ENCODE results near the gene MED13L. TPM values are rescaled to one million over a fixed set of nuclear protein-coding genes. Genes with fewer than 3 reads are reported as not detected.

MED13L gene
- total RNA-seq, 1 donor from 2014 or later: 39.8 TPM

- Histone ChIP-seq H3K36me3 (ENCODE audit: control insufficient read depth, insufficient read depth, low read length) (peaks cover 5% of the 10 kb centered on the region), H3K27me3 (ENCODE audit: control insufficient read depth, insufficient read depth, low read length) (no peaks in the 10 kb centered on the region), H3K4me3 (ENCODE audit: low read depth, low read length) (no peak overlapping the region)
- TF ChIP-seq CTCF (IDR thresholded peaks at IDR 0.05; ENCODE audit: insufficient read depth, low read length, severe bottlenecking): no peak
- DNase-seq (ENCODE audit: low read depth): peak; percentile 12
- FAIRE-seq: no peak
Measured at GRCh38 chr12:115956659-115957058, 320.8 kb downstream of the MED13L start.

GRCh38 chr12:115956236-115956635 lies 321.3 kb downstream of the MED13L start:
- TF ChIP-seq CTCF (IDR thresholded peaks at IDR 0.05; ENCODE audit: insufficient read depth, low read length, severe bottlenecking): no peak
- no peak for FAIRE-seq
- DNase-seq (ENCODE audit: low read depth): no peak

GRCh38 chr12:115953450-115953849 lies 324.0 kb downstream of the MED13L start:
- no peaks in the 10 kb centered on the region for H3K36me3 ChIP-seq (ENCODE audit: control insufficient read depth, insufficient read depth, low read length)
- DNase-seq (ENCODE audit: low read depth) (no peak), FAIRE-seq (no peak)
- no peak overlapping the region for H3K4me3 ChIP-seq (ENCODE audit: low read depth, low read length)
- TF ChIP-seq CTCF (IDR thresholded peaks at IDR 0.05; ENCODE audit: insufficient read depth, low read length, severe bottlenecking): no peak
- no peaks in the 10 kb centered on the region for H3K27me3 ChIP-seq (ENCODE audit: control insufficient read depth, insufficient read depth, low read length)

More at GRCh38 chr12:115956236-115956635, 321.3 kb downstream of the MED13L start:
- Histone ChIP-seq H3K4me3 (ENCODE audit: low read depth, low read length) (no peak overlapping the region), H3K36me3 (ENCODE audit: control insufficient read depth, insufficient read depth, low read length) (peaks cover 4% of the 10 kb centered on the region), H3K27me3 (ENCODE audit: control insufficient read depth, insufficient read depth, low read length) (no peaks in the 10 kb centered on the region)

- no peak for TF ChIP-seq CTCF (IDR thresholded peaks at IDR 0.05; ENCODE audit: insufficient read depth, low read length, severe bottlenecking)
- no peak for FAIRE-seq
Measured at GRCh38 chr12:115953031-115953430, 324.5 kb downstream of the MED13L start.

GRCh38 chr12:115950959-115951358 lies 326.5 kb downstream of the MED13L start:
- no peak overlapping the region for H3K4me3 ChIP-seq (ENCODE audit: low read depth, low read length)
- TF ChIP-seq CTCF (IDR thresholded peaks at IDR 0.05; ENCODE audit: insufficient read depth, low read length, severe bottlenecking): no peak
- H3K36me3 ChIP-seq (ENCODE audit: control insufficient read depth, insufficient read depth, low read length): no peaks in the 10 kb centered on the region
- FAIRE-seq: no peak
- H3K27me3 ChIP-seq (ENCODE audit: control insufficient read depth, insufficient read depth, low read length): no peaks in the 10 kb centered on the region
- DNase-seq (ENCODE audit: low read depth): no peak

More at GRCh38 chr12:115953031-115953430, 324.5 kb downstream of the MED13L start:
- DNase-seq (ENCODE audit: low read depth): no peak
- Histone ChIP-seq H3K36me3 (ENCODE audit: control insufficient read depth, insufficient read depth, low read length) (no peaks in the 10 kb centered on the region), H3K4me3 (ENCODE audit: low read depth, low read length) (no peak overlapping the region), H3K27me3 (ENCODE audit: control insufficient read depth, insufficient read depth, low read length) (no peaks in the 10 kb centered on the region)

- no peaks in the 10 kb centered on the region for H3K27me3 ChIP-seq (ENCODE audit: control insufficient read depth, insufficient read depth, low read length)
- H3K36me3 ChIP-seq (ENCODE audit: control insufficient read depth, insufficient read depth, low read length): no peaks in the 10 kb centered on the region
- DNase-seq (ENCODE audit: low read depth) (no peak), FAIRE-seq (no peak)
- TF ChIP-seq CTCF (IDR thresholded peaks at IDR 0.05; ENCODE audit: insufficient read depth, low read length, severe bottlenecking): no peak
- no peak overlapping the region for H3K4me3 ChIP-seq (ENCODE audit: low read depth, low read length)
Measured at GRCh38 chr12:115949675-115950074, 327.8 kb downstream of the MED13L start.

Measured in bronchial epithelial cell (primary cell).